Stomach smooth muscle (tissue), 2 donors: ENCODE results near the gene SMS.

Source experiments
- H3K27ac ChIP-seq: one replicate; pipeline ENCODE4 v1.7.0; 2013; ENCODE audit warnings: mild to moderate bottlenecking, low read length, inconsistent platforms
- H3K27me3 ChIP-seq, 2 donors: one replicate each; pipeline ENCODE4 v1.7.0; 2013; ENCODE audit warnings: low read length in 2 of 2; ENCODE audit not compliant: insufficient read depth in 2 of 2, control insufficient read depth in 1 of 2
- H3K36me3 ChIP-seq, 2 donors: one replicate each; pipeline ENCODE4 v1.7.0; 2013; ENCODE audit warnings: low read length in 2 of 2; ENCODE audit not compliant: control insufficient read depth in 2 of 2, insufficient read depth in 2 of 2
- H3K4me1 ChIP-seq: one replicate; pipeline ENCODE4 v1.7.0; 2013; ENCODE audit warnings: low read length; ENCODE audit not compliant: control insufficient read depth, insufficient read depth
- H3K4me3 ChIP-seq, 2 donors: one replicate each; pipeline ENCODE4 v1.7.0; 2013; ENCODE audit warnings: low read length in 2 of 2
- H3K9ac ChIP-seq, 2 donors: one replicate each; pipeline ENCODE4 v1.7.0; 2013; ENCODE audit warnings: low read length in 2 of 2, mild to moderate bottlenecking in 1 of 2
- H3K9me3 ChIP-seq, 2 donors: one replicate each; pipeline ENCODE4 v1.7.0; 2013; ENCODE audit warnings: low read length in 2 of 2; ENCODE audit not compliant: control insufficient read depth in 2 of 2
- donor health status: healthy.
- donor health status: Pancreatic carcinoma.

Gene SMS

GRCh38 chrX:22012051-22012450 is 71.5 kb downstream of the SMS start:
- H3K9ac ChIP-seq: no peak overlapping the region
- no peak overlapping the region for H3K27ac ChIP-seq

GRCh38 chrX:22012931-22013330 is 72.4 kb downstream of the SMS start:
- H3K9me3 ChIP-seq: peaks cover 0 to 6% of the 10 kb centered on the region in 2 donors
- H3K27ac ChIP-seq: no peak overlapping the region
- peaks cover 0 to 4% of the 10 kb centered on the region in 2 donors for H3K27me3 ChIP-seq
- H3K36me3 ChIP-seq: no peaks in the 10 kb centered on the region
- H3K4me1 ChIP-seq: no peaks in the 10 kb centered on the region
- H3K4me3 ChIP-seq: no peak overlapping the region
- no peak overlapping the region for H3K9ac ChIP-seq

More at GRCh38 chrX:22012051-22012450, 71.5 kb downstream of the SMS start:
- Histone ChIP-seq H3K27me3 (peaks cover 0 to 4% of the 10 kb centered on the region in 2 donors), H3K4me3 (no peak overlapping the region), H3K36me3 (no peaks in the 10 kb centered on the region), H3K9me3 (peaks cover 0 to 6% of the 10 kb centered on the region in 2 donors), H3K4me1 (no peaks in the 10 kb centered on the region)

GRCh38 chrX:22015139-22015750 is 74.7 kb downstream of the SMS start:
- H3K4me3 ChIP-seq: no peak overlapping the region
- no peaks in the 10 kb centered on the region for H3K9me3 ChIP-seq
- no peak overlapping the region for H3K9ac ChIP-seq
- no peaks in the 10 kb centered on the region for H3K4me1 ChIP-seq
- H3K27me3 ChIP-seq: peaks cover 0 to 4% of the 10 kb centered on the region in 2 donors
- no peak overlapping the region for H3K27ac ChIP-seq
- no peaks in the 10 kb centered on the region for H3K36me3 ChIP-seq

- Histone ChIP-seq H3K4me3 (no peak overlapping the region), H3K36me3 (no peaks in the 10 kb centered on the region), H3K27ac (no peak overlapping the region), H3K4me1 (no peaks in the 10 kb centered on the region), H3K27me3 (no peaks in the 10 kb centered on the region), H3K9me3 (no peaks in the 10 kb centered on the region), H3K9ac (no peak overlapping the region)
Measured at GRCh38 chrX:22021751-22022324, 81.3 kb downstream of the SMS start.

- no peak overlapping the region for H3K4me3 ChIP-seq
- no peaks in the 10 kb centered on the region for H3K36me3 ChIP-seq
- no peaks in the 10 kb centered on the region for H3K4me1 ChIP-seq
- H3K27ac ChIP-seq: no peak overlapping the region
- H3K27me3 ChIP-seq: peaks cover 0 to 2% of the 10 kb centered on the region in 2 donors
- no peaks in the 10 kb centered on the region for H3K9me3 ChIP-seq
- no peak overlapping the region for H3K9ac ChIP-seq
Measured at GRCh38 chrX:22024577-22024976, 84.1 kb downstream of the SMS start.

- Histone ChIP-seq H3K27ac (no peak overlapping the region), H3K9me3 (no peaks in the 10 kb centered on the region)
Measured at GRCh38 chrX:22025751-22026150, 85.2 kb downstream of the SMS start.

GRCh38 chrX:22026731-22027130 is 86.2 kb downstream of the SMS start:
- peaks cover 0 to 2% of the 10 kb centered on the region in 2 donors for H3K27me3 ChIP-seq
- no peaks in the 10 kb centered on the region for H3K4me1 ChIP-seq
- H3K27ac ChIP-seq: no peak overlapping the region
- no peak overlapping the region for H3K4me3 ChIP-seq
- no peaks in the 10 kb centered on the region for H3K36me3 ChIP-seq
- no peaks in the 10 kb centered on the region for H3K9me3 ChIP-seq
- no peak overlapping the region for H3K9ac ChIP-seq

More at GRCh38 chrX:22025751-22026150, 85.2 kb downstream of the SMS start:
- H3K4me1 ChIP-seq: no peaks in the 10 kb centered on the region
- peaks cover 0 to 2% of the 10 kb centered on the region in 2 donors for H3K27me3 ChIP-seq
- no peak overlapping the region for H3K9ac ChIP-seq
- no peak overlapping the region for H3K4me3 ChIP-seq
- H3K36me3 ChIP-seq: no peaks in the 10 kb centered on the region

GRCh38 chrX:22032084-22032483 is 91.6 kb downstream of the SMS start, which contains the start of gene PHEX:
Gene PHEX (plus strand): TSS chrX:22032325. CDS start chrX:22033006, 681 bp downstream.
- no peak within 1 kb of the TSS for H3K4me3 ChIP-seq
- H3K27ac ChIP-seq: no peak within 1 kb of the TSS
- H3K9ac ChIP-seq: no peak within 1 kb of the TSS
- peaks cover 0 to 2% of the 10 kb centered on the region in 2 donors for H3K27me3 ChIP-seq
- H3K4me1 ChIP-seq: no peaks in the 10 kb centered on the region
- no peaks in the 10 kb centered on the region for H3K36me3 ChIP-seq
- no peaks in the 10 kb centered on the region for H3K9me3 ChIP-seq

GRCh38 chrX:22032506-22032905 is 92.0 kb downstream of the SMS start:
- H3K4me3 ChIP-seq: no peak overlapping the region
- no peaks in the 10 kb centered on the region for H3K4me1 ChIP-seq
- no peak overlapping the region for H3K27ac ChIP-seq
- no peak overlapping the region for H3K9ac ChIP-seq
- H3K9me3 ChIP-seq: no peaks in the 10 kb centered on the region
- peaks cover 0 to 2% of the 10 kb centered on the region in 2 donors for H3K27me3 ChIP-seq
- H3K36me3 ChIP-seq: no peaks in the 10 kb centered on the region

GRCh38 chrX:22033818-22034217 is 93.3 kb downstream of the SMS start:
- Histone ChIP-seq H3K27ac (no peak overlapping the region), H3K9ac (no peak overlapping the region), H3K27me3 (peaks cover 0 to 6% of the 10 kb centered on the region in 2 donors), H3K4me3 (no peak overlapping the region), H3K9me3 (no peaks in the 10 kb centered on the region), H3K4me1 (no peaks in the 10 kb centered on the region), H3K36me3 (no peaks in the 10 kb centered on the region)

GRCh38 chrX:22035236-22035635 is 94.7 kb downstream of the SMS start:
- Histone ChIP-seq H3K27me3 (peaks cover 0 to 8% of the 10 kb centered on the region in 2 donors), H3K4me1 (no peaks in the 10 kb centered on the region), H3K9ac (no peak overlapping the region), H3K4me3 (no peak overlapping the region), H3K36me3 (no peaks in the 10 kb centered on the region), H3K9me3 (no peaks in the 10 kb centered on the region), H3K27ac (no peak overlapping the region)
